SHP77 (cell line): ENCODE data around the gene UBA52.
"Not testable (repeated sequence)": the region's sequence is repeated elsewhere in the genome, so short reads cannot be mapped to it uniquely, and the experiment has no call there.

ENCODE experiments used
- DNase-seq, 2 experiments: peaks; one replicate each; lab custom pipeline; 2025; lab: John Stamatoyannopoulos, UW

The UBA52 gene

GRCh38 chr19:18593367-18594095 lies 21.9 kb downstream of the UBA52 start:
- DNase-seq: no peak

- DNase-seq: peak; percentile 65 to 67
Observed at GRCh38 chr19:18594096-18594823, 22.6 kb downstream of the UBA52 start.

GRCh38 chr19:18594824-18595373 lies 23.2 kb downstream of the UBA52 start:
- DNase-seq: peak; percentile 37 to 58

- DNase-seq: no peak
Observed at GRCh38 chr19:18595475-18595874, 23.8 kb downstream of the UBA52 start.

- DNase-seq: peak; percentile 84 to 85
Observed at GRCh38 chr19:18596752-18597157, 25.1 kb downstream of the UBA52 start.

GRCh38 chr19:18597809-18598660 lies 26.4 kb downstream of the UBA52 start:
- DNase-seq: no peak

GRCh38 chr19:18599485-18599884 lies 27.8 kb downstream of the UBA52 start:
- DNase-seq: no peak

GRCh38 chr19:18600692-18601397 lies 29.2 kb downstream of the UBA52 start:
- not testable (repeated sequence) for DNase-seq

- DNase-seq: no peak
Observed at GRCh38 chr19:18601875-18602274, 30.2 kb downstream of the UBA52 start.

- peak in 1 of 2 experiments; percentile 25 for DNase-seq
Observed at GRCh38 chr19:18603255-18603957, 31.7 kb downstream of the UBA52 start.

- DNase-seq: no peak
Observed at GRCh38 chr19:18603958-18604819, 32.5 kb downstream of the UBA52 start.

GRCh38 chr19:18604820-18605159 lies 33.1 kb downstream of the UBA52 start:
- no peak for DNase-seq

- no peak for DNase-seq
Observed at GRCh38 chr19:18605196-18605545, 33.5 kb downstream of the UBA52 start.

GRCh38 chr19:18605546-18606280 lies 34.1 kb downstream of the UBA52 start:
- DNase-seq: no peak

- DNase-seq: no peak
Observed at GRCh38 chr19:18606281-18607225, 34.9 kb downstream of the UBA52 start, which contains the start of gene CRLF1. Gene CRLF1 (minus strand): TSS chr19:18606799. CDS start chr19:18606656, 143 bp downstream.

- DNase-seq: no peak
Observed at GRCh38 chr19:18607226-18608101, 35.8 kb downstream of the UBA52 start.
